Hematopoietic multipotent progenitor cell treated with erythropoietin and hydrocortisone succinate and interleukin-3 and kit ligand, for 4 days (in vitro differentiated cells): ENCODE data around the gene ANK2.

Source experiments
- DNase-seq: peaks from one replicate; pipeline ENCODE4 v3.0.0-alpha.2; 2015

Gene ANK2

DNA sequence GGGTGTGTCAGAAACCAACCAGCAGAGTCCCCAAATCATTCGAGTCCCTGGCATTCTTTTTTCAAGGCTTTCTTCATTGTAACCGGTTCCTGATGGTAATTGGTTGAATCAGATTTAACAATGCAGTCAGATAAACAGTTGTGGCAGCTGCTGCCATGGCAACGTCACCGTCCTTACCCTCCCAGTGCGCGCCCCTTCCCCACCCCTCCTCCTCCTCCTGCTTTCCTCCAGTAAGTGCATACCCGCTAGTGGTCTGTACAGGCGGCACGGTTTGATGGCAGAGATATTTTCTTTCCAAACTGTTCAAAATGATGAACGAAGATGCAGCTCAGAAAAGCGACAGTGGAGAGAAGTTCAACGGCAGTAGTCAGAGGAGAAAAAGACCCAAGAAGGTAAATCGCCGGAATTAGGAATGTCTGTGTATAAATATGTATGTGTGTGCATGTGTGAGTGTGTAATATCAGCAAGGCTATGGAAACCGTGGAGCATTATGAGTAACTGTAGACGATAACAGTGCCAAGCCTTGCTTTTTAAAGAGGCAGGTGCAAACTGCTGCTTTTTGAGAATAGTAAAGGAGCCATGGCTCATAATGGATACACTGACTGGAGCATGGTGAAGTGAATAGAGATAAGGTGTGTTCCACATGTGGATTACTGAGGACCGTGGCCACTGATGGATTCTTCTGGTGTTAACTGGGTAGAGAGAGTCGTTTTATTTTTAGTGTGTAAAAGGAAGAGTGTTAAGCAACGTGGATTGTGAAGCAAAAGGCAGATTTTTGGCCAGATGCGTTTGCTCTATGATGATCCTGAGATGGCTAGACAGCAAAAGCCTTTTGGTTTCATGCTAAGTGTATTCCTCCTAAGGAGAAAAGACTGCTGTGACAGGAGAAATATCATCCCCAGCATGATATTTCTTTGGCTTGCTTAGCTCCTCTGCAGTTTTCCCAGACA, at the start of gene ANK2:
ANK2 (plus strand) TSS at position 233 of the 950 bp plus-strand sequence; CDS start at position 309, 76 bp downstream.
- DNase-seq = no peak

DNA sequence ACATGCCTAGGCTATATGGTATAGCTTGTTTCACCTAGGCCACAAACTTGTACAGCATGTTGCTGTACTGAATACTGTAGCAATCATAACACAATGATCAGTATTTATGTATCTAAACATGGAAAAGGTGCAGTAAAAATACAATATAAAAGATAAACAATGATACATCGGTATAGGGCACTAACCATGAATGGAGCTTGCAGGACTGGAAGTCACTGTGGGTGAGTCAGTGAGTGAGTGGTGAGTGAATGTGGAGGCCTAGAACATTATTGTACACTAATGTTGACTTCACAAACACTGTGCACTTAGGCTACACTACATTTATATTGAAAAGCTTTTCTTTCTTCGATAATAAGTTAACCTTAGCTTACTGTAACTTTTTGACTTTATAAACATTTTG, 45.6 kb upstream of the ANK2 start:
- no peak for DNase-seq

DNA sequence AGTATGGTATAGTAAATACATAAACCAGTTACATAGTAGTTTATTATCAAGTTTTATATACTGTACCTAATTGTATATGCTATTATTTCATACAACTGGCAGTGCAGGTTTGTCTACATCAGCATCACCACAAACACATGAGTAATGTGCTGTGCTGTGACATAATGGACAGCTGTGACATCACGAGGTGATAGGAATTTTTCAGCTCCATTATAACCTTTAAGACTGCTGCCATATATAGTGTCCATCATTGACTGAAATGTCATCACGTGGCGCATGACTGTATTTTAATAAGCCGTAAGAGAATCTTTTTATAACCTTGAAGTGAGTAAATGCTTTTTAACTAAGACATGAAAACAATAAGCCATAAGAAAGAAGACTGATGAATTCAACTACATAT, 44.8 kb upstream of the ANK2 start:
- DNase-seq = no peak

GRCh38 chr4:113006632-113007031, 42.8 kb upstream of the ANK2 start:
- DNase-seq = no peak

- no peak for DNase-seq
Observed at GRCh38 chr4:113007151-113007550, 42.3 kb upstream of the ANK2 start.

- no peak for DNase-seq
Observed at GRCh38 chr4:113008135-113008534, 41.3 kb upstream of the ANK2 start.

DNA sequence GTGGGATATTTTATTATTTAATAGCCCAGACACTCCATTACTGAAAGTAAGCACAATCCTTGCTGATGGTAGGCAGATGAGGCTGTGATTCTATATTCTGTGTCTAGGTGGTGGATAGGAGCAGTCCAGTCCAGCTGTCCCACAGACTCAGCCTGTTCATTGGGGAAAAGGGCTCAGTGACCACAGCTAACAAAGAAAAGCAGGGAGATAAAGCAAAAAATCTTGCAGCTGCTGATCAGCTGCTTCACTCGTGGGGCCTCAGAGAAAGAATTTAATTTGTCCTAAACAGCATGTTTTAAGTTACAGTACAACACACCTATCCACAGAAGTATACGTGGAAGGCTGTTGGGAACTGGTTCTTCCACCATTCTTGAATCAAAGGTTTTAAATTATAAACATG, 40.7 kb upstream of the ANK2 start:
- no peak for DNase-seq

- DNase-seq = no peak
Observed at GRCh38 chr4:113009461-113009860, 40.0 kb upstream of the ANK2 start.

DNA sequence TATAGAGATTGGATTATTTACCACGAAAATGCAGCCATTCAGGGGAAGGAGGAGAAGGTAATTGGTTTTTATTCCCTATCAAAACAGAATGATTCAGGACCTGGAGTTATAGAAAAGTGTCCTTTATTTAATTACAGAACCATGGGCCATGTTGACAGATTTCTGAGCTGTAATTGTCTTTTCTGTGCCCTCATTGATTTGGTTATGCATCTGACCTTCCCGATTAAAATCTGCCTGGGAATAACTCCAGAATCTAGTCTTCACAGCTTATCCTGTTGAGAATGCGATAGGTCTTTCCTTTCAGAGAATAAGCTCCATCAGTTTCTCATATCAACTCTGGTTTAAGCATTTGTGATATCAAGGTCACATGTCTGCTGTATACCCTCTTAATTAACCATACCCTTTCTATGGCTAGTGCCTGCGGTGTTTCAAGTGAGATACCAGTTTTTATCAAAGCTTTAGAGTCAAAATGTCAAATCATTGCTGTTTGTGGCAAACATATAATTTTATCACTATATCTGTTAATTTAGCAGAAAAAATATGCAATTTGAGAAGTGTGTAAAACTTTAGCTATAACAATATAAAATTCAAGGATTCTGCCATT, 37.2 kb upstream of the ANK2 start:
- DNase-seq = no peak

DNA sequence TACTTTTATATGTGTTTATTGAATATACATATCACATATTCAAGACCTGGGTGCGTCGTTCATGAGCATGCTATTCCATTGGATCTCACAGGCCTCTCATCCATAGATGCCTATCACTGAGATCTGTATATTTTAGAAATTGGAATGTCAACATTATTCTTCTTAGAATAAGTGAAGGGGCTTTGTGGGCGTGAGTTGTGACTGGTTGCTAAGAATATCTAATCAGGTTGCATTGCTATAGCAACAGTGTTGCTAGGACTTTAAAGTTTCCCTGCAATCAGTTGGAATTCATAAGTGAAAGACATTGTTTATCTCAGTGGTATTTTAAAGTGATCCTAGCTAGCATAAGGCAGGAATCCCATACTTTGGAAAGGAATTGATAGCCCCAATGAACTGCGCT, 36.7 kb upstream of the ANK2 start:
- no peak for DNase-seq

DNA sequence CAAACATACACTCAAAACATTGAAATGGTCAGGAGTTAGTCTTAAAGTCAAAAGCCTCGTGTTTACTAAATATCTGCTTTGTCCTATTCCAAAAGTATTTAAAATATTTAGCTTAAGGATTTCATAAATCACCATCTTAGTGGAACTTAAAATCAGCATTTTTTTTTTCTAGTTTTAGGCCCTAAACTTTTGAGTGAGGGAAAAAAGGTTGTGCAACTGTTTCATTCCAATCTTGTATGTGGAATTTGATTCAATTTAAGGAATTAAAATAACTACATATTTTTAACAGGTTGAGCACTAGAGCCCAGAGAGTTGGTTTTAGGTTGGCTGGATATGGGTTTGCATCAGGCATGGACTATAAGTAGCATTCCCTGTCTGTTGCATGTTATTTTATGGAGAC, 35.7 kb upstream of the ANK2 start:
- DNase-seq = no peak

- DNase-seq = no peak
Observed at GRCh38 chr4:113016377-113016776, 33.1 kb upstream of the ANK2 start.

GRCh38 chr4:113020966-113021365, 28.5 kb upstream of the ANK2 start:
- no peak for DNase-seq

- no peak for DNase-seq
Observed at GRCh38 chr4:113024388-113024787, 25.1 kb upstream of the ANK2 start.

DNA sequence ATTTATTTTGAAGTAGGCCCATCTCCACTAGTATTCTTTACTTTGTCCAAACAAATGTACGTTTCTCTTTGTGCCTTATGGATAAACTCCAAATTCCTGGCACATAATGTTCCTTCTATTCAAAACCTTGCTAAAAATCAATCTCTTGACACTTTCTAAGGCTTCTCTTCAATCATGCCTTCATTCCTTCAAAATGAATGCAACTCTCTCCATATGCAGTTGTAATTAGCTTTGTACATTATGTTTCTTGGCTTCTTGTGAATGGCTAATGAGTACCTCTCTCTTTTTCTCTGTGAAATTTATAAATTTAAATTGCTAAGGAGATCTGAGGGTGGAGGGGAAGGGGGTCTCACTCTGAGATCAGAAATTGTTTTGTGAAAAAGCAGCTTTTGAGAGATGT, 24.0 kb upstream of the ANK2 start:
- DNase-seq = no peak

DNA sequence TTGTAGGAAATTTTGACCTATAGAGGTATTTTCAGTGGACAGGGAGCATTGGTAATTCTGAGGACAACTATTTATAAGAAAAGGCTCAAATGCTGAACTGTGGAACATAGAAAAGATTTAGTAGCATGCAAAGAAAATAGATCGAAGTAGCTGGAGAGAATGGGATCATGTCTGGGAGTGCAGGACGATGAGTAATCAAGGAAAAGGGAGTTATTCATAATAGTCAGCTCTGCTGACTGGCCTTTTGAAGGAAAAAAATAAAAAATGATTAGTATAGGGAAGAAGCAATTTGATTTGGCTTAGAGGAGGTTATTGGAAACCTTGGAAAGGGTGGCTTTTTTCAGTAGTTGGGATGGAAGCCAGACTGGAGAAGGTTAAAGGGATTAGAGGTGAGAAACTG, 22.9 kb upstream of the ANK2 start:
- no peak for DNase-seq

DNA sequence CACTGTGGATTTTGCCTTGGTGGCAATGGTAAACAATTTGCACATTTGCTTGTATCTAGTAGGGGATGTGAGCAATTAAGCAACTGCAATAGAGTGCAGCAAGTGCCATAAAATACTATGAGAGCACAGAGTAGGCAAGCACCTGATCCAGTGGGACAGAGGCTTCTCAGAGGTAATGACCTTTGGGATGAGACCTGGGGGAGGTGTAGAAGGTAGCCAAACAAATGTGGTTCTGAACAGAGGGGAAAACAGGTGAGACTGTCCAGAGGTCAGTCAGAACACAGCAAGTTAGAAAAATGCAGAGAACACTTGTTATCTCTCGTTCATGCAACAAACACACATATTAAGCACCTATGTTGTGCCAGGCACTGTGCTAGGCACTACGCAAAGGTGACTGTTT, 21.4 kb upstream of the ANK2 start:
- DNase-seq = no peak

- no peak for DNase-seq
Observed at GRCh38 chr4:113031212-113031611, 18.2 kb upstream of the ANK2 start.

- DNase-seq = no peak
Observed at GRCh38 chr4:113040793-113041192, 8.7 kb upstream of the ANK2 start.

DNA sequence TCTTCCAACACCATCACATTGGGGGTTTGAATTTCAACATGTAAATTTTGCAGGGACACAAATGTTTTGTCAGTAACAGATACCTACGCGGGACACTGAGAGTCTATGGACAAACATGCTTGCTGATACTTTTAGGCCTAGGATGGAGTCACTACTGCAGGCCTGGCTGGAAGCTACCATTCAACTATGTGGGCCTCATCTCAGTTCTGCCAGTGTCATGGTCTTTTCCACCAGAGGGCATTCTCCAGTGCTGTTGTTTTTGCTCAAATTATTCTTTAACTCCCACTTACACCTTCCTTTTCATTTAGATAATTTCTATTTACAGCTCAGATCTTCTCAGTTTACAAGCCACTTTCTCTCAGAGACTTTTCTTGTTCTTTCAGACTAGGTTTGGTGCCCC, 7.0 kb upstream of the ANK2 start:
- DNase-seq = no peak

DNA sequence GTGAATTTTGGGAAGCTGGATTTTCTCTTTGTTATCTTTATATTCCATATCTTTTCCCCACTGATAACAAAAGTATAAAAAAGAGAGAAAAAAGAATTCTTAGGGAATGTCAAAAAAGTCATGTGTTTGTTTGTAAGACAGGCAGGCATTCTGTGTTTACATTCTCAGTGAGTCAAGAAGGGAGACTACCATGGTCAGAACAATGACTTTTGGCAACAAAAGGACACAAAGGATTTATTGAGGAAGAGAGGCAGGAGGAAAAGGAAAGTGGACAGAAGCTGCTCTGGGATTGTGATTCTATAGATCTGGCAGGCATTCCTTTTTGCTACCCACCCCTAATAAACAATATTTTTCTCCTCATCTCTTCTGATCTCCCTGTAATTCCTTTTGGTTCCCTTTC, 5.9 kb upstream of the ANK2 start:
- DNase-seq = no peak

- no peak for DNase-seq
Observed at GRCh38 chr4:113050371-113050755, 910 bp downstream of the ANK2 start.

DNA sequence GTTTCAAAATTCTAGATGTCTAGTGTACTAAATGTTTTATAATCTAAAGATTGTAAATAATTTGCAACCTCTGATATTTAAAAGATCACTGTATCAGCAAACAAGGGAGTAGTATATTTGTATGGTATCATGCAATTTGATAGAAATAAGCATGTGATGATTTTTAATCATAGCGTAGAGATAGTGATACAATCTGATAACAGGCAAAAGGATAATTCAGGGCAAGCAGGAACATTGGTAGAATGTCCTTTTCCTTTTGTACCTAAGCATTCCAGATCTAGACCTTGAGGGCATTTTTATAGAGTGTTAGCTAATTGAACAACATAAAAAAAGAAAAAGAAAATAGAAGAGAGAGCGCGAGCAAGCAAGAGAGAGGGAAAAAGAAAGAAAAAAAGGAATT, 1.4 kb downstream of the ANK2 start:
- no peak for DNase-seq

GRCh38 chr4:113051361-113051760, 1.9 kb downstream of the ANK2 start:
- no peak for DNase-seq
